Breast epithelium (tissue), 3 donors: ENCODE results near the gene P2RX5.

Experiments used
- POLR2A ChIP-seq: fragments of 450-650 bp; IDR thresholded peaks from one replicate; pipeline ENCODE4 v1.6.1; 2016; ENCODE audit warnings: antibody characterized with exemption, mild to moderate bottlenecking, moderate library complexity
- POLR2AphosphoS5 ChIP-seq, 3 donors: sonication (generic); formaldehyde crosslinking; IDR thresholded peaks; one replicate each; pipeline ENCODE4 v1.6.1; 2017; ENCODE audit warnings: antibody characterized with exemption in 3 of 3

DNA sequence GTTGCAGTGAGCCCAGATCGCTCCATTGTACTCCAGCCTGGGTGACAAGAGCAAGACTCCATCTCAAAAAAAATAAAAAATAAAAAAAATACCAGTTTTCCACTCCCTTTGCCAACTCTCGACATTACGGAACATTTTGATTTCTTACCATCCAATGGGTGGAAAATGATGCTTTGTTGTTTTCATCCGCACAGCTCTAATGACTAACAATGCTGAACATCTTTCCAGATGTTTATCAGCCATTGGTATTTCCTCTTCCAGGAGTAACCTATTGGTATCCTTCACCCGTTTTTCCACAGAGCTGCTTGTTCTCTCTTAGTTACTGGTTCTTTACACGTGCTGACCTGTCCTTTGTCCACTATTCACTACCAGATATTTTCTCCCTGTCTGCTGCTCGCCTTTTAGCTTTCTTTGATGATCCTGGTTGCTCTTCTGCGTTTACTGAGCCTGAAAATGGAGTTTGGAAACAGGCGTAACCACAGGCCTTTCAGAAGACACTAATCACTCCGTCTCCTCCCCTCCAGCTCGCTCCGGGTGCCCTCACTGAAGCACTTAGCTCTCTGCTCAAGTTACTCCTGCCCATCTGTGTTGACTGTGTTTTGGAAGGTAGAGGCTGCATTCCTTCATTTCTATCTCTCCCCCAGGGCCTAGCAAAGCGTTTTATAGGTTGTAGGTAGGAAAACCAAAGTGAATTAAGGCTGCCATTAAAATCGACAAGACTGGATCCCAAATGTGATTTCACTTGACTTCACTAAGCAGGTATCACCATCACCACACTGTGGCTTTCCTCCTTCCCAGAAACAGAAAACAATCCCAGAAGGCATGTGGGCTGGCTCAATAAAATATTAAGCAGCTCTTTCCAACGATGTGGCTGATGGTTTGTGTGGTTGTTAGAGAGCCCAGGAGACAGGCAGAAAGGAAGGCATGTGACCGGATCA, 68.9 kb downstream of the P2RX5 start:
- TF ChIP-seq POLR2A: no peak
- no peak for TF ChIP-seq POLR2AphosphoS5 (IDR thresholded peaks at IDR 0.05)
